Fibroblast of lung (primary cell): ENCODE results near the gene ZDHHC16.

ENCODE experiments used
- EZH2 ChIP-seq: IDR thresholded peaks from 2 replicates; pipeline ENCODE4 v1.5.1; 2012; ENCODE audit warnings: low read length, control low read depth, mild to moderate bottlenecking; ENCODE audit errors: missing control alignments
- TF ChIP-seq, protein P1 (sequence below), 2 donors: IDR thresholded peaks in 1 of 2; conservative IDR thresholded peaks in 1 of 2; 1 replicate in 1 of 2; 2 replicates in 1 of 2; pipeline ENCODE4 v1.5.1; 2011 to 2012; ENCODE audit warnings: low read length in 2 of 2, control low read depth in 1 of 2, inconsistent platforms in 1 of 2, low read depth in 1 of 2, mild to moderate bottlenecking in 1 of 2

DNA sequence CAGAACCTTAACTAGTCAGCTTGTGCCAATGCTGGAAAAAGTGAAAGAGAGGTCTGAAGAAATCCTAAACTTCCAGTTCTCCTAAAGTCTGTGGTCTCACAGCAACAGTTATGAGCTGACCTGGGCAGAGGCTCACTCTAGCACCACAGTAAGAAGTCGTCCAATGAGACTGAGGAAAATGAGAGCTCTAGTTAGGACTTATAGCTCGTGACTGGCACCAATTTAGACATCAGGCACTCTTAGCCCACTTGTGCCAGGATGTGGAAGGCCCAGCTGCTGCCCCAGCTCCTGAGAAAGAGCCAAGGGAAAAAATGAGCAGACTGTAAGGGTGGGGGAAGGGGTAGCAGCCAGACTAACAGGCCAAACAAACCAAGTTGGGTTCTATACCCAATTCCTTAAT, 44.6 kb downstream of the ZDHHC16 start:
- TF ChIP-seq, protein P1, sequence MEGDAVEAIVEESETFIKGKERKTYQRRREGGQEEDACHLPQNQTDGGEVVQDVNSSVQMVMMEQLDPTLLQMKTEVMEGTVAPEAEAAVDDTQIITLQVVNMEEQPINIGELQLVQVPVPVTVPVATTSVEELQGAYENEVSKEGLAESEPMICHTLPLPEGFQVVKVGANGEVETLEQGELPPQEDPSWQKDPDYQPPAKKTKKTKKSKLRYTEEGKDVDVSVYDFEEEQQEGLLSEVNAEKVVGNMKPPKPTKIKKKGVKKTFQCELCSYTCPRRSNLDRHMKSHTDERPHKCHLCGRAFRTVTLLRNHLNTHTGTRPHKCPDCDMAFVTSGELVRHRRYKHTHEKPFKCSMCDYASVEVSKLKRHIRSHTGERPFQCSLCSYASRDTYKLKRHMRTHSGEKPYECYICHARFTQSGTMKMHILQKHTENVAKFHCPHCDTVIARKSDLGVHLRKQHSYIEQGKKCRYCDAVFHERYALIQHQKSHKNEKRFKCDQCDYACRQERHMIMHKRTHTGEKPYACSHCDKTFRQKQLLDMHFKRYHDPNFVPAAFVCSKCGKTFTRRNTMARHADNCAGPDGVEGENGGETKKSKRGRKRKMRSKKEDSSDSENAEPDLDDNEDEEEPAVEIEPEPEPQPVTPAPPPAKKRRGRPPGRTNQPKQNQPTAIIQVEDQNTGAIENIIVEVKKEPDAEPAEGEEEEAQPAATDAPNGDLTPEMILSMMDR (conservative IDR thresholded peaks at IDR 0.05 in 1 of 2, IDR thresholded peaks at IDR 0.05 in 1 of 2; ENCODE audit: low read depth in 1 of 2, low read length in 2 of 2) = no peak
- TF ChIP-seq EZH2 = no peak
